CD1c-positive myeloid dendritic cell (primary cell): ENCODE measurements around the gene CCDC86.
A peak's percentile ranks its signal among the peaks of the same experiment; 100 is the strongest.

Experiments used
- DNase-seq: peaks from one replicate; pipeline ENCODE4 v3.0.0-alpha.2; 2016; ENCODE audit errors: extremely low spot score

CCDC86 gene

GRCh38 chr11:60868682-60869450 is 27.0 kb downstream of the CCDC86 start:
- DNase-seq = no peak

DNA sequence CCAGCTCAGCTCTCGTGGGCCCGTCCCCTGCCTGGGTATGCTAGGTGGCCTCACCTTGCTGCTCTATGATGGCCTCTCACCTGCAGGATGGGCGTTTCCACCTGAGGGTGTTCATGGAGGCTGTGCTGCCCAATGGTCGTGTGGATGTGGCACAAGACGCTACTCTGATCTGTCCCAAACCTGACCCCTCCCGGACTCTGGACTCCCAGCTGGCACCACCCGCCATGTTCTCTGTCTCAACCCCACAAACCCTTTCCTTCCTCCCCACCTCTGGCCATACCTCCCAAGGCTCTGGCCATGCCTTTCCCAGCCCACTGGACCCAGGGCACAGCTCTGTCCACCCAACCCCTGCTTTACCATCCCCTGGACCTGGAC is 27.5 kb downstream of the CCDC86 start:
- no peak for DNase-seq

GRCh38 chr11:60870276-60870675 is 28.4 kb downstream of the CCDC86 start:
- DNase-seq = no peak

DNA sequence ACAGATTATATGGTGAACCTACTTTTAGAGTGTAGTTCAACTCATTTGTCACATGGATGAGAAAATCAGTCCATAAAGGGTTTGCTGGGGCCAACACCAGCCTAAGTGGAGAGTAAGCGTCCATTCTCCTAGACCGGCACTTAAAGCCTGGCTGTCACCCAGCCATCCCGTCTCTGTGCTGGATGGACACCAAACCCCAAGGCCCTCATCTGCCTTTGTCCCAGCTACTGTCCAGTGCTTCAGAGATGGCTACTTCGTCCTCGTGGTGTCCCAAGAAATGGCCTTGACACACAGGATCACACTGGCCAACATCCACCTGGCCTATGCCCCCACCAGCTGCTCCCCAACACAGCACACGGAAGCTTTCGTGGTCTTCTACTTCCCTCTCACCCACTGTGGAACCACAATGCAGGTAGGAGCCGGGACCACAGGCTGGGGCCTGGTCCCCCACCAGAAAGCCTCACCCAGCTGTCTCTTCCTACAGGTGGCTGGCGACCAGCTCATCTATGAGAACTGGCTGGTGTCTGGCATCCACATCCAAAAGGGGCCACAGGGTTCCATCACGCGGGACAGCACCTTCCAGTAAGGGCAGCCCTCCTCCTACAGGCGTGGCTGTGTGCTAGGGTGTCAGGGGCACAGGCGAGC is 28.9 kb downstream of the CCDC86 start:
- DNase-seq = no peak

DNA sequence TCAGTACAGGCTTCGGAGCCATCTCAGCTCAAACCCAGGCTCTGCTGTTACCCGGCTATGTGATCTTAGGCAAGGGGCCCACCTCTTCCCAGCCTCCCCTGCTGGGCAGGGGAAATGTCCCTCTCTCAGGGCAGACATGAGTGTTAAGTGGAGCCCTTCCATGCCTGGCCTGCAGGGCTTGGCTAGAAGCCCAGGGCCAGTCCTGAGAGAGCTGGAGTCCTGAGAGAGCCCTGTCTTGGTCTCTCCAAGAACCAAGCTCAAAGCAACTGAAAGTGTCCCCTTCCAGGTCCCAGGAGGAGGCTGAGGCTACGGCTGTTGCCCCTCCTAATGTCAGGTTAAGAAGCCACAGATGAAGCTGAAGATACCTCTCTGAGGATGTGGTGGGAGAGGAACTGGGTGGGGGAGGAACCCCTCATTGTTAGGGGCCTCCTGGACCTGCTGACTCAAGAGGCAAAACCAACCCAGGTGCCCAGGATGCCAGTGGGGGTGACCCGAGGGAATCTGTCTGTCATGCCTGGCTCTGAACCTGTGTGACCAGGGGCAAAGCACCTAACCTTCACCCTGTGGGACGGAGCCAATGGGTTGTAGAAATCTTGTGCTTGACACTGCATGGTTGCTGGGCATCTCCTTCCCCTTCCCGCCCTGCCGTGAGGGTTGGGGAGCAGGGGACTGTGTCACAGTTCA is 29.6 kb downstream of the CCDC86 start:
- no peak for DNase-seq

DNA sequence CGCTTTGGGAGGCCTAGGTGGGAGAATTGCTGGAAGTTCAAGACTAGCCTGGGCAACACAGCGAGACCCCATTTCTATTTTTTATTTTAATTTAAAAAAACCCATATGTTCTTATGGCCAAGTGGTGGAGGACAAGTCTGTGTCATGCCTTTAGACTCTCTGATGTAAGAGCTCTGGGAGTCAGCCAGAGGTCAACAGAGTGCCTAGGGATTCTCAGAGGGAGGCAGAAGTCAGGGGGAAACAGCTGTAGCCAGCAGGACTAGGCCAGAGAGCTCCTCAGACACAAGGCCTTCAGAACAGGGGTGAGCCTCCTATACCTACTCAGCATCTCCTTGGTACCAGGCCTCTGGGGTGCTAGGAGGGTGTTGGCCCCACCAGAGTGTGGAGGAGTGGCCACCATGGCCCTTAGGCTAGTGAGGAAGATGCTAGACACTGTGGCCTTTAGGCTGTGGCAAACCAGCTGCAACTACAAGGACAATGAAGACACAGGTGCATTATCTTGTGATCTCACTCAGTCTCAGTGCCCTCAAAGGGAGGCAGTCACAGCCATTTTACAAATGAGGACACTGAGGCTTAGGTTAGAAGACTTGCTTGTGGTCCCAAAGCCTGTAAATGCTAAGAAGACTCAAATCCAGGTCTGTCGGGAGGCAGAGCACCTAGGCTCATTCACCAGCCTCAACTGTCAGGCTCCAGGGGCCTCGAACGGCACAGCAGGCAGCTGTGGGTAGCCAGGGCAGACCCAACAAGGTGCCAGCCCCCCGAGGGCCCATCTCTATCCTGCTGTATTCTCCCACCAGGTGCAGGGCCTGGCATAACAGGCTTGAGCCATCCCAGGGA is 30.4 kb downstream of the CCDC86 start:
- DNase-seq = no peak

DNA sequence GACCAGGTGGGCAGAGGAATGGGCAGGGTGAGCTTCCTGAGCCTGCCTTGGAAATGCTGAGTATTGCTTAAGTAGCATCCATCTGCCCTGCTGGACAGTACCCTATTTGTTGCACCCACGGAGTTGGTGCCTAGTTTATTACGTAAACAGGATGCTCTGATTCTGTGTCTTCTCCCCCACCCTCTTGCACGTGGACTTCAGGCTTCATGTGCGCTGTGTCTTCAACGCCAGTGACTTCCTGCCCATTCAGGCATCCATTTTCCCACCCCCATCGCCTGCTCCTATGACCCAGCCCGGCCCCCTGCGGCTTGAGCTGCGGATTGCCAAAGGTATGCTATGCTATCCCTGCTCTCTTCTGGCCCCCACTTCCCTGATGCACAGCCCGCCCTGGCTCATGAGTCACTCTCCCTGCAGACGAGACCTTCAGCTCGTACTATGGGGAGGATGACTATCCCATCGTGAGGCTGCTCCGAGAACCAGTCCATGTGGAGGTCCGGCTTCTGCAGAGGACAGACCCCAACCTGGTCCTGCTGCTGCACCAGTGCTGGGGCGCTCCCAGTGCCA is 31.1 kb downstream of the CCDC86 start:
- DNase-seq = peak; percentile 26

DNA sequence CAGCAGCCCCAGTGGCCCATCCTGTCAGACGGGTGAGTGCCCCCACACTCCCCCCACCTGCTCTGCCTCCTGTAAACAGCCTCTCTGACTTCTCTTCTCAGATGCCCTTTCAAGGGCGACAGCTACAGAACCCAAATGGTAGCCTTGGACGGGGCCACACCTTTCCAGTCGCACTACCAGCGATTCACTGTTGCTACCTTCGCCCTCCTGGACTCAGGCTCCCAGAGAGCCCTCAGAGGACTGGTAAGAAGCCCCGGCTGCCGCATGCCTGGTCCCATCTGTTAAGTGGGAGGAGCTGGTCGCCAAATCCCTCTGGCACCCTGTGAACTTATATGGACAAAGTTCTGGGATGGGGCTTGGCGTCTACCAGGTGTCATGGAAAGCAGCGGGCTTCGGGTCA is 31.6 kb downstream of the CCDC86 start:
- no peak for DNase-seq

DNA sequence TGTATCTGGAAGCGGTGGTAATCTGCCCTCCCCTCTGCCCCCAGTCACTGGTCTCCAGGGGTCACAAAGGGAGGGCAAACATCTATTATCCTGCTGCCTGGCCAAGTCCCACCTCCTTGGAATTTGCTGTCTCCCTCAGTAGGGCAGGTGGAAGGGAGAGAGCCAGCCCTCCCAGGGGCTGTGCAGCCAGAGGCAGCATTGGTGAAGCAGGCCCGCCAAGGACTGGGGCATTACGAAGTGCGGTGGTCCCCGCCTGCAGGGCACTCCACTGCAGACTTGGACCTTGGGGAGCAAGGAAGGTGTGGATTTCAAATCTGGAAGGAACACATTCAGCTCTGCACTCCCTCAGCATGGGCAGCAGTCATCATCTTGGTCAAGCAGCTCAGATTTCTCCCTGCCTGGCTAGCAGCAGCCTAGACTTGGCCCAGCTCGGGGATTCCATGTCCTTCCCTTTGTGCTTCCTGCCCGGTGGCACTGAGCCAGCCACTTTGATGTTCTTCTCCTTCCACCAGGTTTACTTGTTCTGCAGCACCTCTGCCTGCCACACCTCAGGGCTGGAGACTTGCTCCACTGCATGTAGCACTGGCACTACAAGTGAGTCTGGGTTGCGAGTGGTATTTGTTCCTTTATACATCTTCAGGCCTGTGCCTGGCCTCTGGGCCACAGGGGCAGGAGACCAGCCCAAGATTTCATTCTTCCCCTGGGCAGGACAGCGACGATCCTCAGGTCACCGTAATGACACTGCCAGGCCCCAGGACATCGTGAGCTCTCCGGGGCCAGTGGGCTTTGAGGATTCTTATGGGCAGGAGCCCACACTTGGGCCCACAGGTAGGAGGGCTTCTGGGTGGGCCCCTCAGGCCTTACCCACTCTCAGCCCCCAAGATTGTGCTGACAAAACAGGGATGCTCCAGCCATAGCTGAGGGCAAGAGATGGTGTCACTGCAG is 32.8 kb downstream of the CCDC86 start:
- DNase-seq = no peak

DNA sequence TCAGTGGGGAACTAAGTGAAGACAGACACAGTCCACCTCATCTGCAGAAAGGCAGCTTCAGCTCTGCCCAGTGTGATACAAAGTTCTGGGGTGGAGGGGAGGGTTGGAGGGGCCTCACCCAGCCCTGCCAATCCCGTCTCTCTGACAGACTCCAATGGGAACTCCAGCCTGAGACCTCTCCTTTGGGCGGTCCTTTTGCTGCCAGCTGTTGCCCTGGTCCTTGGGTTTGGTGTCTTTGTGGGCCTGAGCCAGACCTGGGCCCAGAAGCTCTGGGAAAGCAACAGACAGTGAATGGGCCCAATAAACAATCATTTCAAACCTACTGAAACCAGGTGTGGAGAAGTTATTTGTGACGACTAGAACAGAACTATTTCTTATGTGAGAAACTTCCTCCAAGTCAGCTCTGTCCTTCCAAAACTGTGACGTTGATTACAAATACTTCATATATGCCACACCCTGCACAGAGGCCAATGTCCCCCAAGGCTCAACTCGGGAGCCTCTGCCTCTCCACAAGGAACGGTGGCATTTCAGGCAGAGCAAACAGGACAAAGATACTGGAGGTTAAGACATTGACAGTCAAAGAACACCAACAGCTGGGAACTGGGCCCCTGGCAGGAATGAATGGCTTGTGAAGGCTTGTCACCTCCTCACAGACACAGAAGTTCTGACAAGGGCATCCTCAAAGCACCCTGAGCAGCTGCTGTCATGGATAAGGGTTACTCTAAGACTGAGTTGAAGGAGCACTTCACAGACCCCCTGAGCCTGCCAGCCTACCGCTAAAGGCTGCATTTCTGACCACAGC is 33.7 kb downstream of the CCDC86 start:
- DNase-seq = no peak

GRCh38 chr11:60876168-60876485 is 34.2 kb downstream of the CCDC86 start:
- DNase-seq = no peak

GRCh38 chr11:60878245-60879101 is 36.6 kb downstream of the CCDC86 start:
- DNase-seq = no peak

GRCh38 chr11:60879104-60879503 is 37.2 kb downstream of the CCDC86 start:
- DNase-seq = no peak

DNA sequence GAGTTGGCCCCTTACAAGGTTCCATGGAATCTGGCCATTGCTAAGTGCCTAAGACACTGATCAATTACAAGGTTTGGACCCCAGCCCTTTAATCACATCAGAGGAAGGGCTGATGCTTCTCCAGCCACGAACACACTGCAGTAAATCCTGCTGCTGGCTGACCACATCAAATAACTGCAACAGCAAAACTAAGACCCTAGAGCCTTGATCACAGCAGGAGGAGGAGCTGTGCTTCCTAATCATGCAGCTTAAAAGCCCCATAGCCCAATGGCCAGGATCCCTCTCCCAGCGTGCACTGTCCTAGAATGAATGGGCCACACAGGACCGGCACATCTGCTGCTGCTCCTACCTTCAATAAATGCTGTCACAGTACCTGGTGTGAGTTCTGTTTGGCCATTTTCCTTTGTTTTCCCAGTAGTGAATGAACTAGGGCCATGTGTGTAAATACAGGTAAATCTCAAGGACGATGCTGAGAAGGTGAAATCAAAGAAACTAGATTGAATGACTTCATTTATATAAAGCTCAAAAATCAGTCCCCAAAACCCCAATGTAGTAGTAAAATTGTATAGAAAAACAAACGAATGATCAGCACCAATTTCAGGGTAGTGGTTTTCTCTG is 38.2 kb downstream of the CCDC86 start:
- DNase-seq = no peak

- DNase-seq = no peak
These were observed 38.9 kb downstream of the CCDC86 start for GRCh38 chr11:60880643-60881282.

DNA sequence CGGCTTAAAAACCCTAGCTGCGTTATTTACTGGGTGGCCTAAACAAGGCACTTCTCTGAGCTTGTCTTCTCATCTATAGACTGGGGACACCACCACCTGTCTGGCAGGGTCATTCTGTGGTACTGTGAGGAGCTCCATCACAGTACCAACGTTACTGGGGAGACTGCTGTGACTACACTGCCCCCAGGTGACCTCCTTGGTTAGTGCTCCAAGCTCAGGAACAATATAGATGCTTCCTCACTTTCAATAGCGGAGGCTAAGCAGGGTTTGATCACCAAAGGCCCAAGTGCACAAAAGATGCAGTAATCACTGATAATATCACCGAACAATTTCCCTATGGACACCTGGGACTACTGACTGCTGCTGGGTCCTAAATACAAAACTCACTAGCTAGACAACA is 45.6 kb downstream of the CCDC86 start:
- peak; percentile 47 for DNase-seq

- DNase-seq = no peak
These were observed 48.0 kb downstream of the CCDC86 start for GRCh38 chr11:60889869-60890311.

- no peak for DNase-seq
These were observed 48.8 kb downstream of the CCDC86 start for GRCh38 chr11:60890696-60891095.
